Breast epithelium (tissue), 4 donors: Measurements from ENCODE around the gene TP53BP1. TPM values are rescaled to one million over a fixed set of nuclear protein-coding genes. Genes with fewer than 3 reads are reported as not detected.

Experiments used
- DNase-seq, 2 donors: peaks; one replicate each; pipeline ENCODE4 v3.0.0-alpha.2; 2019; ENCODE audit warnings: low spot score in 2 of 2
- H3K27ac ChIP-seq, 2 donors: fragments of 200-600 bp; sonication (generic) in 1 of 2; one replicate each; pipeline ENCODE4 v1.5.1; 2016 to 2019; ENCODE audit warnings: mild to moderate bottlenecking in 1 of 2
- H3K27me3 ChIP-seq, 2 donors: fragments of 200-600 bp; sonication (generic) in 1 of 2; one replicate each; pipeline versions ENCODE4 v1.5.1 to v1.6.0; 2017 to 2019; ENCODE audit warnings: control low read depth in 1 of 2, mild to moderate bottlenecking in 1 of 2
- H3K36me3 ChIP-seq: fragments of 200-600 bp; one replicate; pipeline ENCODE4 v1.5.1; 2019
- H3K4me1 ChIP-seq, 2 donors: fragments of 200-600 bp; sonication (generic); one replicate each; pipeline ENCODE4 v1.5.1; 2016 to 2019; ENCODE audit warnings: control low read depth in 1 of 2
- H3K4me3 ChIP-seq, 3 donors: fragments of 200-600 bp; sonication (generic); 1 replicate in 2 of 3; 2 replicates in 1 of 3; pipeline ENCODE4 v1.5.1; 2016 to 2019; ENCODE audit warnings: mild to moderate bottlenecking in 3 of 3, moderate library complexity in 2 of 3
- H3K9me3 ChIP-seq, 2 donors: fragments of 200-600 bp; sonication (generic) in 1 of 2; one replicate each; pipeline ENCODE4 v1.5.1; 2016 to 2019; ENCODE audit warnings: control low read depth in 1 of 2
- POLR2A ChIP-seq: fragments of 450-650 bp; IDR thresholded peaks from one replicate; pipeline ENCODE4 v1.6.1; 2016; ENCODE audit warnings: antibody characterized with exemption, mild to moderate bottlenecking, moderate library complexity
- POLR2AphosphoS5 ChIP-seq, 3 donors: sonication (generic); formaldehyde crosslinking; IDR thresholded peaks; one replicate each; pipeline ENCODE4 v1.6.1; 2017; ENCODE audit warnings: antibody characterized with exemption in 3 of 3
- intact Hi-C: fragments of 100-400 bp; cut with DNase I; formaldehyde crosslinking; loops from one replicate; pipeline ENCODE4 v1.15.1; 2023; ENCODE audit warnings: low total_unique reads
- total RNA-seq, 3 donors: library from RNA; depleted of rRNA; stranded (reverse); fragments of >200 nt; gene quantifications; one replicate each; pipeline ENCODE4 v1.1.0, GENCODE V29; 2016
- TF ChIP-seq, protein P1 (sequence below), 3 donors: fragments of 450-650 bp; IDR thresholded peaks; one replicate each; pipeline ENCODE4 v1.5.1; 2016 to 2017; ENCODE audit warnings: antibody characterized with exemption in 3 of 3, mild to moderate bottlenecking in 3 of 3, moderate library complexity in 3 of 3

TP53BP1 gene
- total RNA-seq, 3 donors from 2014 or later: 30.1 to 65.5 (median 60.9) TPM

DNA sequence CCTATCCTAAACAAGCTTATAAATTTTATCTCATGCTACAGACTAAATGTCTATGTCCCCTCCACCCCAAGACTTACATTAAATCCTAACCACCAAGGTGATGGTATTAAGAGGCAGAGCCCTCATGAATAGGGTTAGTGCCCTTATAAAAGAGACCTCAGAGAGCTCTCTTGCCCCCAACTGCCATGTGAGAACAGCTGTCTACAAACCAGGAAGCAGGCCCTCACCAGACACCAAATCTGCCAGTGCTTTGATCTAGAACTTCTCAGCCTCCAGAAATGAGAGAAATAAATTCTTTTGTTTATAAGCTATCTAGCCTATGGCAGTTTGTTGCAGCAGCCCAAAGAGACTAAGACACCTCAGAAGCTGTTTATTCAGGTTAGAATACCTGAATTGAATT is 58.5 kb downstream of the TP53BP1 start:
- no peaks in the 10 kb centered on the region for H3K36me3 ChIP-seq
- intact Hi-C loops: no loop called here

GRCh38 chr15:43433661-43434303 is 59.2 kb downstream of the TP53BP1 start:
- no peak overlapping the region for H3K4me3 ChIP-seq
- no peaks in the 10 kb centered on the region for H3K4me1 ChIP-seq
- TF ChIP-seq POLR2A (no peak), POLR2AphosphoS5 (IDR thresholded peaks at IDR 0.05) (no peak)
- TF ChIP-seq, protein P1, sequence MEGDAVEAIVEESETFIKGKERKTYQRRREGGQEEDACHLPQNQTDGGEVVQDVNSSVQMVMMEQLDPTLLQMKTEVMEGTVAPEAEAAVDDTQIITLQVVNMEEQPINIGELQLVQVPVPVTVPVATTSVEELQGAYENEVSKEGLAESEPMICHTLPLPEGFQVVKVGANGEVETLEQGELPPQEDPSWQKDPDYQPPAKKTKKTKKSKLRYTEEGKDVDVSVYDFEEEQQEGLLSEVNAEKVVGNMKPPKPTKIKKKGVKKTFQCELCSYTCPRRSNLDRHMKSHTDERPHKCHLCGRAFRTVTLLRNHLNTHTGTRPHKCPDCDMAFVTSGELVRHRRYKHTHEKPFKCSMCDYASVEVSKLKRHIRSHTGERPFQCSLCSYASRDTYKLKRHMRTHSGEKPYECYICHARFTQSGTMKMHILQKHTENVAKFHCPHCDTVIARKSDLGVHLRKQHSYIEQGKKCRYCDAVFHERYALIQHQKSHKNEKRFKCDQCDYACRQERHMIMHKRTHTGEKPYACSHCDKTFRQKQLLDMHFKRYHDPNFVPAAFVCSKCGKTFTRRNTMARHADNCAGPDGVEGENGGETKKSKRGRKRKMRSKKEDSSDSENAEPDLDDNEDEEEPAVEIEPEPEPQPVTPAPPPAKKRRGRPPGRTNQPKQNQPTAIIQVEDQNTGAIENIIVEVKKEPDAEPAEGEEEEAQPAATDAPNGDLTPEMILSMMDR (IDR thresholded peaks at IDR 0.05): no peak
- H3K27ac ChIP-seq: no peak overlapping the region
- intact Hi-C loops: no loop called here
- H3K27me3 ChIP-seq: no peaks in the 10 kb centered on the region
- no peak for DNase-seq
- H3K9me3 ChIP-seq: no peaks in the 10 kb centered on the region
- H3K36me3 ChIP-seq: no peaks in the 10 kb centered on the region

More for the DNA sequence above, 58.5 kb downstream of the TP53BP1 start:
- Histone ChIP-seq H3K27ac (no peak overlapping the region), H3K4me1 (no peaks in the 10 kb centered on the region), H3K4me3 (no peak overlapping the region), H3K27me3 (no peaks in the 10 kb centered on the region), H3K9me3 (no peaks in the 10 kb centered on the region)
- no peak for TF ChIP-seq POLR2AphosphoS5 (IDR thresholded peaks at IDR 0.05)
- TF ChIP-seq, protein P1 (IDR thresholded peaks at IDR 0.05): no peak
- TF ChIP-seq POLR2A: no peak
- DNase-seq: no peak

DNA sequence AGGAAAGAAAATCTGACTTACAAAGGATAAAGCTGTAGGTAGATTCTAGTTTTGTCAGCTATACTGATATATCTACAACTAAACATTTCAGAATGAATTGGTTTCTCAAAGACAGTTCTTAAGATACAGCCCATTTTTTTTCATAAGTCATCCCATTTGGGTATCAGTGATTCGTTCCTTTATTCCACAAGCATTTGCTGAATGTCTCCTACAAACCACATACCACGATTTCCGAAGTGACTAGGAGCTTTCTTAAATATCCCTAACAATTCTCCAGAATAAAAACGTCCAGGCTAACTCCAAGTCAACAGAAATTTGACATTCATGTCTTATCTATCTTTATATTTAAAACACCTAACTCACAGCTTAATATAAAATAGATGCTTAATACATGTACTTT is 59.8 kb downstream of the TP53BP1 start:
- intact Hi-C loops: no loop called here
- H3K9me3 ChIP-seq: no peaks in the 10 kb centered on the region
- no peaks in the 10 kb centered on the region for H3K27me3 ChIP-seq
- no peaks in the 10 kb centered on the region for H3K4me1 ChIP-seq
- DNase-seq: no peak
- TF ChIP-seq, protein P1 (IDR thresholded peaks at IDR 0.05): no peak
- no peak for TF ChIP-seq POLR2A
- no peak for TF ChIP-seq POLR2AphosphoS5 (IDR thresholded peaks at IDR 0.05)
- no peak overlapping the region for H3K4me3 ChIP-seq
- no peaks in the 10 kb centered on the region for H3K36me3 ChIP-seq
- H3K27ac ChIP-seq: no peak overlapping the region

DNA sequence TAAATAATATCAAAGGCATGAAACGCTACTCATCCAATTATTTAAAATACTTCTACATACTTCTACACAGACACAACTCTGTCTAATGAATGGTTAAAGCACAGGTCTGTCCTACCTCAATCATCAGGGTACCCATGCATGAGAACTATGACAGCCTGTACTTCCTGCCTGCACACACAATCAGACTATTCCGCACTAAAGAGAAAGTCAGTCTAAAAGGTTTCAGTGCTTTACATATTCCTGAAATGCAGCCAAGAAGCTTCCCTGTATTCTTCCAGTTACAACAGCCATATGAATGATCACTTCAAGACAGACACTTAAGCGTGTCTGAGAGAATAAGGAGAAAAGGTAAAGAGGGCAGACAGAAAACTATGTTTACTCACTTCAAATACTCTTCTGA is 63.3 kb downstream of the TP53BP1 start:
- Histone ChIP-seq H3K27ac (no peak overlapping the region), H3K27me3 (no peaks in the 10 kb centered on the region), H3K4me1 (no peaks in the 10 kb centered on the region), H3K9me3 (no peaks in the 10 kb centered on the region), H3K36me3 (no peaks in the 10 kb centered on the region), H3K4me3 (no peak overlapping the region)
- intact Hi-C loops: no loop called here
- TF ChIP-seq, protein P1 (IDR thresholded peaks at IDR 0.05): no peak
- TF ChIP-seq POLR2A: no peak
- no peak for TF ChIP-seq POLR2AphosphoS5 (IDR thresholded peaks at IDR 0.05)
- DNase-seq: no peak

DNA sequence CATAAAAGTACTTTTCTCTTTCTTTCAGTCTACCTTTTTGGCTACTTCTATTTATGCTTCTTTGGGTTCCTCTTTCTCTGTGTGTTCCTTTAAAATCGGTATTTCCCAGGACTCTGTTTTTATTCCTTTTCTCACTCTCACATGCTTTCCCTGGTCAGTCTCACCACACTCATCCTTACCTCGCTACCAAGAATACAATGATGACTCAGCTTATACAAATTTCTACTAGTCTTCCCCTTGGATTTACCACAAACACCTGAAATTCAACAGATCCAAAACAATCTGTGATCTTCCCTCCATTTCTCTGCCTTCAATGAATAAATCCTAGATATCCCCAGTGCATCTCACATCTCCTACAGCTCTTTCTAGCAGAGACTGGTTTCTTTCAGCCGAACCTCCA is 69.2 kb downstream of the TP53BP1 start:
- intact Hi-C loops: no loop called here
- TF ChIP-seq, protein P1 (IDR thresholded peaks at IDR 0.05): no peak
- TF ChIP-seq POLR2AphosphoS5 (IDR thresholded peaks at IDR 0.05) (no peak), POLR2A (no peak)
- Histone ChIP-seq H3K36me3 (no peaks in the 10 kb centered on the region), H3K4me3 (no peak overlapping the region), H3K27ac (no peak overlapping the region), H3K27me3 (no peaks in the 10 kb centered on the region), H3K9me3 (no peaks in the 10 kb centered on the region), H3K4me1 (no peaks in the 10 kb centered on the region)
- no peak for DNase-seq
